Gastrocnemius medialis (tissue), 4 donors: ENCODE results near the gene SYNRG. TPM values are rescaled to one million over a fixed set of nuclear protein-coding genes. Genes with fewer than 3 reads are reported as not detected.

ENCODE experiments used
- ATAC-seq, 2 donors: fragments of 150-250 bp; one replicate each; pipeline ENCODE4 v1.9.1; 2016
- DNase-seq, 2 donors: peaks; one replicate each; pipeline ENCODE4 v3.0.0-alpha.2; 2019
- H3K27ac ChIP-seq, 4 donors: fragments of 200-600 bp; sonication (generic); 1 replicate in 1 of 4; 2 replicates in 3 of 4; pipeline ENCODE4 v1.5.1; 2016 to 2018; ENCODE audit warnings: mild to moderate bottlenecking in 2 of 4, moderate library complexity in 1 of 4
- H3K27me3 ChIP-seq, 3 donors: fragments of 200-600 bp; sonication (generic) in 2 of 3; 1 replicate in 1 of 3; 2 replicates in 2 of 3; pipeline versions ENCODE4 v1.5.1 to v1.6.0; 2016 to 2019; ENCODE audit warnings: mild to moderate bottlenecking in 1 of 3, moderate library complexity in 1 of 3
- H3K36me3 ChIP-seq, 2 donors: fragments of 200-600 bp; sonication (generic) in 1 of 2; one replicate each; pipeline ENCODE4 v1.5.1; 2017 to 2018
- H3K4me1 ChIP-seq, 2 donors: fragments of 200-600 bp; sonication (generic) in 1 of 2; one replicate each; pipeline ENCODE4 v1.5.1; 2016 to 2017; ENCODE audit warnings: mild to moderate bottlenecking in 2 of 2
- H3K4me3 ChIP-seq, 4 donors: fragments of 200-600 bp; sonication (generic) in 3 of 4; 1 replicate in 1 of 4; 2 replicates in 3 of 4; pipeline ENCODE4 v1.5.1; 2016 to 2019; ENCODE audit warnings: mild to moderate bottlenecking in 2 of 4
- H3K9me3 ChIP-seq, 3 donors: fragments of 200-600 bp; sonication (generic) in 2 of 3; 1 replicate in 1 of 3; 2 replicates in 2 of 3; pipeline ENCODE4 v1.5.1; 2016 to 2019
- POLR2A ChIP-seq, 2 donors: fragments of 450-650 bp; IDR thresholded peaks; one replicate each; pipeline ENCODE4 v1.6.1; 2017; ENCODE audit warnings: antibody characterized with exemption in 2 of 2, mild to moderate bottlenecking in 2 of 2, moderate library complexity in 2 of 2
- in situ Hi-C, 4 donors: fragments of 200-750 bp; cut with MboI; loops; one replicate each; pipeline versions ENCODE4 v1.15.0 to v1.8.0; 2017; ENCODE audit warnings: low sequenced_read_pairs in 4 of 4
- intact Hi-C: fragments of 100-400 bp; cut with DNase I; formaldehyde crosslinking; loops from one replicate; pipeline ENCODE4 v1.15.1; 2023; ENCODE audit warnings: low total_unique reads
- total RNA-seq, 4 donors: library from RNA; depleted of rRNA; stranded (reverse); fragments of >200 nt; gene quantifications; one replicate each; pipeline versions ENCODE4 v1.1.0 to v1.2.3, GENCODE V29; 2016
- TF ChIP-seq, protein P1 (sequence below), 5 experiments: fragments of 450-650 bp in 3 of 5; fragments of 200-600 bp in 2 of 5; sonication (generic) in 2 of 5; IDR thresholded peaks in 4 of 5; conservative IDR thresholded peaks in 1 of 5; 1 replicate in 4 of 5; 2 replicates in 1 of 5; pipeline ENCODE4 v1.5.1; 2016 to 2019; ENCODE audit warnings: antibody characterized with exemption in 5 of 5, mild to moderate bottlenecking in 3 of 5, moderate library complexity in 3 of 5

The SYNRG gene
- total RNA-seq, 4 donors from 2014 or later: 16.0 to 25.0 (median 21.9) TPM

DNA sequence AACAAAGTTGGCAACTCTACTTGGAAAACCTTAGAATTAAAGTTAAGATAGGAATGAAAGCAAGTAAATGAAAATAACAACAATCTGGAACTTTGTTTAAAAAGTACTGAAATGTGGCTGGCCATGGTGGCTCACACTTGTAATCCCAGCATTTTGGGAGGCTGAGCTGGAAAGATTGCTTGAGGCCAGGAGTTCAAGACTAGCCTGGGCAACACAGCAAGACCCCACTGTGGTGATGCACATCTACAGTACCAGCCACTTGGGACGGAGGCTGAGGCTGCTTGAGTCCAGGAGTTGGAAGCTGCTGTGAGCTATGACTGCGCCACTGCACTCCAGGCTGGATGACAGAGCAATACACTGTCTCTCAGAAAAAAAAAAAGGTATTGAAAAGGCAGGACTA, 51.7 kb downstream of the SYNRG start:
- H3K36me3 ChIP-seq: peaks cover 0 to 55% of the 10 kb centered on the region in 2 donors
- ATAC-seq (no peak), DNase-seq (no peak)
- H3K27ac ChIP-seq: no peak overlapping the region
- TF ChIP-seq POLR2A (IDR thresholded peaks at IDR 0.05): no peak
- TF ChIP-seq, protein P1, sequence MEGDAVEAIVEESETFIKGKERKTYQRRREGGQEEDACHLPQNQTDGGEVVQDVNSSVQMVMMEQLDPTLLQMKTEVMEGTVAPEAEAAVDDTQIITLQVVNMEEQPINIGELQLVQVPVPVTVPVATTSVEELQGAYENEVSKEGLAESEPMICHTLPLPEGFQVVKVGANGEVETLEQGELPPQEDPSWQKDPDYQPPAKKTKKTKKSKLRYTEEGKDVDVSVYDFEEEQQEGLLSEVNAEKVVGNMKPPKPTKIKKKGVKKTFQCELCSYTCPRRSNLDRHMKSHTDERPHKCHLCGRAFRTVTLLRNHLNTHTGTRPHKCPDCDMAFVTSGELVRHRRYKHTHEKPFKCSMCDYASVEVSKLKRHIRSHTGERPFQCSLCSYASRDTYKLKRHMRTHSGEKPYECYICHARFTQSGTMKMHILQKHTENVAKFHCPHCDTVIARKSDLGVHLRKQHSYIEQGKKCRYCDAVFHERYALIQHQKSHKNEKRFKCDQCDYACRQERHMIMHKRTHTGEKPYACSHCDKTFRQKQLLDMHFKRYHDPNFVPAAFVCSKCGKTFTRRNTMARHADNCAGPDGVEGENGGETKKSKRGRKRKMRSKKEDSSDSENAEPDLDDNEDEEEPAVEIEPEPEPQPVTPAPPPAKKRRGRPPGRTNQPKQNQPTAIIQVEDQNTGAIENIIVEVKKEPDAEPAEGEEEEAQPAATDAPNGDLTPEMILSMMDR (IDR thresholded peaks at IDR 0.05 in 4 of 5, conservative IDR thresholded peaks at IDR 0.05 in 1 of 5): no peak
- H3K9me3 ChIP-seq: no peaks in the 10 kb centered on the region
- H3K4me3 ChIP-seq: no peak overlapping the region
- peaks cover 0 to 4% of the 10 kb centered on the region in 2 donors for H3K4me1 ChIP-seq
- in situ Hi-C loops: no loop called here
- intact Hi-C loops: no loop called here
- no peaks in the 10 kb centered on the region for H3K27me3 ChIP-seq

DNA sequence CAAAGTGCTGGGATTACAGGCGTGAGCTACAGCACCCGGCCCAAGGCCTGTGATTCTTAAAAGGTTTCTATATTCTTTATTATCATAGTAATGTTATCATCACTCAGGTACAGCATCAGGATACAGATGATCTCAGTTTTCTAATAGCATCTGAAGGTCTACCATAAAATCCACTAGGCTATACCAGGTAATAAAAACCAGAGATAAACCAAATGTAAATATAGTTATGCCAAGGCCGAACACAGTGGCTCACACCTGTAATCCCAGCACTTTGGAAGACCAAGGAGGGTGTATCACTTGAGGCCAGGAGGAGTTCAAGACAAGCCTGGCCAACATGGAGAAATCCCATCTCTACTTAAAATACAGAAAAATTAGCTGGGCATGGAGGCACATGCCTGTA, 53.8 kb downstream of the SYNRG start:
- in situ Hi-C loops: no loop called here

DNA sequence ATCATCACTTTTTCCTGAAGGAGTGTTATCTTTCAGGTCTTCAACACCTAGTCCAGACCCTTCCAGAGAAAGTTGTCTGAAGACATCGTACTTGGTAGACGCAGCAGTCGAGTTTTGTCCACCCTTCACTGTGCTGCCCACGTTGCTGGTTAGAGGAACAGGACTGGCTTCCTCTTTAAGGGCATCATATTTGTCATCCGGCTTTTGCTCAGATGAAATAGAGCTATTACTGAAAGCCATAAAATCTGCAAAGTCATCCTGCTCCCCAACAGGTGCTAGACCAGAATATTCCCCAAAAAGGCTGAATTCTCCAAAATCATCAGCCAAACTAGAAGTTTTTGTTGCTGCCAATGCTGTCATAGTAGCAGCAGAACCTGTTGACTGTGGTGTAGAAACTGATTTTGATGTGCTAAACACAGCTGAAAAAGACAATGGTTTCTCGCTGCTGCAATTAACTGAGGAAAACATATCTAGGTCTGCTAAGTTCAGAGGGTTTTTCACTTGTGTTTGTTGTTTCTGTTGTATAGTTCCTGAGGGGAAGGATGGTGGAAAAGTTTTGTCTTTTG, 55.7 kb downstream of the SYNRG start:
- Histone ChIP-seq H3K27me3 (no peaks in the 10 kb centered on the region), H3K36me3 (peaks cover 0 to 21% of the 10 kb centered on the region in 2 donors), H3K27ac (peak overlapping the region in 1 of 4 donors; percentile 8), H3K4me3 (no peak overlapping the region), H3K9me3 (no peaks in the 10 kb centered on the region), H3K4me1 (peaks cover 18 to 24% of the 10 kb centered on the region in 2 donors)
- TF ChIP-seq, protein P1 (IDR thresholded peaks at IDR 0.05 in 4 of 5, conservative IDR thresholded peaks at IDR 0.05 in 1 of 5): no peak
- TF ChIP-seq POLR2A (IDR thresholded peaks at IDR 0.05): no peak
- ATAC-seq (peak in 1 of 2 donors; percentile 30), DNase-seq (no peak)
- in situ Hi-C loops: no loop called here
- intact Hi-C loops: no loop called here

More for the DNA sequence above, 53.8 kb downstream of the SYNRG start:
- H3K27ac ChIP-seq: no peak overlapping the region
- no peak for ATAC-seq
- peaks cover 0 to 40% of the 10 kb centered on the region in 2 donors for H3K36me3 ChIP-seq
- H3K9me3 ChIP-seq: no peaks in the 10 kb centered on the region
- intact Hi-C loops: no loop called here
- TF ChIP-seq, protein P1 (IDR thresholded peaks at IDR 0.05 in 4 of 5, conservative IDR thresholded peaks at IDR 0.05 in 1 of 5): no peak
- no peak for TF ChIP-seq POLR2A (IDR thresholded peaks at IDR 0.05)
- DNase-seq: no peak
- H3K27me3 ChIP-seq: no peaks in the 10 kb centered on the region
- H3K4me1 ChIP-seq: peaks cover 18 to 19% of the 10 kb centered on the region in 2 donors
- H3K4me3 ChIP-seq: no peak overlapping the region

DNA sequence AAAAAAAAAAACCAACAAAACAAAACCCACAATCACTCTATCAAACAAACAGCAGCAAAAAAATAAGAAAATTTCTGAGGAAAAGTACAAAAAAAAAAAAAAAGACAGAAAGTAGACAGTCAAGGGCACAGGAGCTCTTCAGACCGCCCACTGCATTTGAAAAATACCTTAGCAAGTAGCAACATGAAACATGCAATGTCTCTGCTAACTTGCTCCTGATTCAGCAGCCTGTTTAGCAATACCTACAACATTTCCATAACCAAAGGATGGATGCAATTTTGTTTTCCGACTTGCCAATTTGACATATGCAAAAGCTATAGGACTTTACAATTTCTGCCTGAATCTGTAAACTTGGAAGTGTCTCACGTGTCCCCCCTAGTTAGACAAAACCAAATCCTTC, 57.4 kb downstream of the SYNRG start:
- Histone ChIP-seq H3K9me3 (no peaks in the 10 kb centered on the region), H3K27ac (no peak overlapping the region), H3K4me3 (no peak overlapping the region), H3K36me3 (peaks cover 0 to 4% of the 10 kb centered on the region in 2 donors), H3K27me3 (no peaks in the 10 kb centered on the region), H3K4me1 (peaks cover 29 to 33% of the 10 kb centered on the region in 2 donors)
- DNase-seq (no peak), ATAC-seq (no peak)
- intact Hi-C loops: no loop called here
- in situ Hi-C loops: no loop called here
- TF ChIP-seq, protein P1 (IDR thresholded peaks at IDR 0.05 in 4 of 5, conservative IDR thresholded peaks at IDR 0.05 in 1 of 5): no peak
- TF ChIP-seq POLR2A (IDR thresholded peaks at IDR 0.05): no peak

DNA sequence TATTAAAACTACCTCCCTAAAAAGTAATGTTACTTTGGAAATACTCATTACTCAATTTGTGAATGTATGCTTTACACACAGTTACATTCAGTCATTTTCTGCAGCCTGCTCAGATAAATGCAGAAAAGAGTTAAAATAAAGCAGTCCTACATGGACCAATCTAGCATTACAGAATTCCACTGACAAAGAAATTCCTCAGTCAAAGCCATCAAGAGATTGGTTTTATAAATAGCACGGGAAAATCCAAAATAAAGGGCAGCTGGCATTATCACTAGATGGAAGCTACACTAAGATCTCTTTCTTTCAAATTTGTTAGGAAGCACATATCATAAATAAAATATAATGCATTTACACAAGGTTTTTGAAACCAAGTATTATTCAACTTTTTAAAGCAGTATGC, 61.2 kb downstream of the SYNRG start:
- intact Hi-C loops: no loop called here
- no peaks in the 10 kb centered on the region for H3K27me3 ChIP-seq
- H3K36me3 ChIP-seq: no peaks in the 10 kb centered on the region
- no peak overlapping the region for H3K4me3 ChIP-seq
- no peak for TF ChIP-seq POLR2A (IDR thresholded peaks at IDR 0.05)
- TF ChIP-seq, protein P1 (IDR thresholded peaks at IDR 0.05 in 4 of 5, conservative IDR thresholded peaks at IDR 0.05 in 1 of 5): no peak
- ATAC-seq (no peak), DNase-seq (no peak)
- H3K4me1 ChIP-seq: peaks cover 25 to 33% of the 10 kb centered on the region in 2 donors
- no peak overlapping the region for H3K27ac ChIP-seq
- H3K9me3 ChIP-seq: no peaks in the 10 kb centered on the region
- in situ Hi-C loops: no loop called here
